GM12878 (cell line): Measurements from ENCODE around the gene CALM3. TPM values are rescaled to one million over a fixed set of nuclear protein-coding genes. Genes with fewer than 3 reads are reported as not detected.

Experiments
- BCL11A ChIP-seq: IDR thresholded peaks from 2 replicates; pipeline ENCODE4 v1.6.1; 2011; ENCODE audit warnings: low read depth, low read length
- BHLHE40 ChIP-seq, 2 experiments: fragments of 450-650 bp in 1 of 2; IDR thresholded peaks; 2 replicates each; pipeline ENCODE4 v1.6.1; 2011 to 2017; ENCODE audit warnings: low read depth in 2 of 2, borderline replicate concordance in 1 of 2, improper control_type of control experiment in 1 of 2, low read length in 1 of 2, mild to moderate bottlenecking in 1 of 2
- CHD2 ChIP-seq: IDR thresholded peaks from 2 replicates; pipeline ENCODE4 v1.6.1; 2011; ENCODE audit warnings: low read depth, low read length, improper control_type of control experiment, borderline replicate concordance
- CUX1 ChIP-seq: IDR thresholded peaks from 2 replicates; pipeline ENCODE4 v1.6.1; 2012; ENCODE audit warnings: improper control_type of control experiment, low read depth, low read length; ENCODE audit not compliant: insufficient replicate concordance
- PBX3 ChIP-seq: IDR thresholded peaks from 2 replicates; pipeline ENCODE4 v1.6.1; 2011; ENCODE audit warnings: mild to moderate bottlenecking, low read depth, low read length, moderate library complexity; ENCODE audit not compliant: insufficient replicate concordance
- SMC3 ChIP-seq: IDR thresholded peaks from 2 replicates; pipeline ENCODE4 v1.6.1; 2011; ENCODE audit warnings: low read length, improper control_type of control experiment, borderline replicate concordance
- SUPT20H ChIP-seq: IDR thresholded peaks from 2 replicates; pipeline ENCODE4 v1.6.1; 2011; ENCODE audit warnings: low read depth, mild to moderate bottlenecking, low read length, moderate library complexity, borderline replicate concordance; ENCODE audit not compliant: control insufficient read depth
- TCF12 ChIP-seq: IDR thresholded peaks from 2 replicates; pipeline ENCODE4 v1.6.1; 2011; ENCODE audit warnings: low read depth, mild to moderate bottlenecking, low read length
- TCF3 ChIP-seq: IDR thresholded peaks from 2 replicates; pipeline ENCODE4 v1.6.1; 2012; ENCODE audit warnings: low read depth, mild to moderate bottlenecking, low read length, borderline replicate concordance; ENCODE audit not compliant: insufficient read depth
- YBX1 ChIP-seq: fragments of 450-650 bp; IDR thresholded peaks from 2 replicates; pipeline ENCODE4 v1.6.1; 2016; ENCODE audit warnings: antibody characterized with exemption
- ZBTB33 ChIP-seq: fragments of 450-650 bp; IDR thresholded peaks from 2 replicates; pipeline ENCODE4 v1.6.1; 2017; ENCODE audit warnings: mild to moderate bottlenecking
- ZNF384 ChIP-seq: IDR thresholded peaks from 2 replicates; pipeline ENCODE4 v1.6.1; 2012; ENCODE audit warnings: low read depth, mild to moderate bottlenecking, low read length, improper control_type of control experiment, borderline replicate concordance
- ZNF687 ChIP-seq: fragments of 450-650 bp; IDR thresholded peaks from 2 replicates; pipeline ENCODE4 v1.6.1; 2017; ENCODE audit warnings: mild to moderate bottlenecking, moderate library complexity
- polyA plus RNA-seq, 11 experiments: library from polyadenylated mRNA; depleted of rRNA in 4 of 11; unstranded in 6 of 11; stranded (reverse) in 5 of 11; fragments of >200 nt; fragmentation: Nextera tagmentation in 4 of 11; fragmentation: Illumina TruSeq in 1 of 11; extraction: Ambion mirVana in 4 of 11; extraction: Trizol in 1 of 11; gene quantifications; 1 replicate in 1 of 11; 2 replicates in 10 of 11; pipeline versions ENCODE4 v1.2.1 to v1.2.3, GENCODE V29; 2011 to 2016; ENCODE audit warnings: inconsistent platforms in 2 of 11, missing spikeins in 2 of 11, low read depth in 1 of 11
- total RNA-seq, 4 experiments: library from RNA; depleted of rRNA in 3 of 4; stranded (reverse); fragments of >200 nt in 3 of 4; fragmentation: Illumina TruSeq in 1 of 4; extraction: Trizol in 1 of 4; gene quantifications; 2 replicates each; pipeline versions ENCODE4 v1.2.1 to v1.2.3, GENCODE V29; 2013 to 2021

Gene CALM3
- total and polyA plus RNA-seq, 10 of the 15 experiments (the other 5 are each of a cell fraction or from before 2014, with no cell fraction given): 164 to 849 (median 347) TPM

GRCh38 chr19:46648060-46648960 is 47.2 kb downstream of the CALM3 start (continued):
- peak; percentile 68; the same call in 1 of the 2 replicates for TF ChIP-seq ZNF687
- TF ChIP-seq CHD2: 0 out of 2 replicates have a peak, but pooled peaks have one; percentile 45
- TF ChIP-seq BHLHE40 (IDR thresholded peaks at IDR 0.05; ENCODE audit: borderline replicate concordance in 1 of 2, low read depth in 2 of 2, low read length in 1 of 2): peak; percentile 48 to 67; a peak in 1 of 4 replicates
- TF ChIP-seq TCF12: peak; percentile 98
- no peak for TF ChIP-seq CUX1
- no peak for TF ChIP-seq SUPT20H
- 0 out of 2 replicates have a peak, but pooled peaks have one; percentile 31 for TF ChIP-seq BCL11A
- TF ChIP-seq SMC3: no peak
- TF ChIP-seq YBX1: no peak
- no peak for TF ChIP-seq ZBTB33
- TF ChIP-seq ZNF384: no peak
- TF ChIP-seq TCF3: peak; percentile 73; the same call in 1 of the 2 replicates
- TF ChIP-seq PBX3: no peak
